ENCODE results near the gene PICK1. TPM values are rescaled to one million over a fixed set of nuclear protein-coding genes. Genes with fewer than 3 reads are reported as not detected.
A peak's percentile ranks its signal among the peaks of the same experiment; 100 is the strongest.

PICK1 gene
- total RNA-seq, 4 donors from 2014 or later, result 36.7 to 72.0 (median 61.5) TPM

DNA sequence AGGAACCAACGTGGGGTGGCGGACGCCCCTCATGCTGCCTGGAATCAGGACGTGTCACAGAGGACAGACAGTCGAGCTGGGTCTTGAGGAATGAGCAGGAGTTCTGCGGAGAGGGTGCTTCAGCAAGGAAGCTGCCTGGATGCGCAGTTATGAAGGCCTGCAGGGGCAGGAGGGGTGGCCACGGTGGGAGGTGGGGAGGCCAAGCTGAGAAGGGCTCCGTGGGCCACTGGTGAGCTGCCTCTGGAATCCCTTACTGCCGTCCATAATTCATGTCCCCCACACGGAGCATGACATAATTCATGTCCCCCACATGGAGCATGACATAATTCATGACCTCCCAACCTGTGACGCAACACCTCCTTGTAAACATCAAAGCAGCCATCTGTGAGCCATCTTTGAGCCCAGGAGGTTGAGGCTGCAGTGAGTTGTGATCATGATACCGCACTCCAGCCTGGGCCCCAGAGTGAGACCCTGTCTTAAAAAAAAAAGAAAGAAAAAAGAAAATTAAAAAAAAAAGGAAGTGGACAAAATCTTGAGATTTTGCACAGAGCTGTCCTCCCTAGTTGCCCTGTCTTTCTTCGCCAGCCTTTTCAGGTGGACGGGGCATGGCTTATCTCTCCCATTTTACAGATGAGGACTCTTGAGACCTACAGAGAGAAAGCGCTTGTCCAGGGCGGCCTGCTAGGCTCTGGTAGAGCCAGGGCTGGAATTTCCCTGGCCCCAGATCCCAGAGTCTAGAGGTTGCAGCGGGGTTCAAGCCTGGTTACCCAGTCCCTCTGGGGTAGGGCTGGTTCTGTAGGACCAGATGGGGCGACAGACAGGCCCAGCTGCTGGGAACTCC, 24.3 kb upstream of the PICK1 start:
- no peak for DNase-seq (ENCODE audit: low spot score in 2 of 2)
- Histone ChIP-seq H3K4me1 (peaks cover 25% of the 10 kb centered on the region), H3K36me3 (no peaks in the 10 kb centered on the region), H3K27me3 (no peaks in the 10 kb centered on the region), H3K9me3 (no peaks in the 10 kb centered on the region), H3K27ac (peak overlapping the region; percentile 55), H3K4me3 (no peak overlapping the region)
- TF ChIP-seq POLR2A (IDR thresholded peaks at IDR 0.05) (no peak), POLR2AphosphoS5 (IDR thresholded peaks at IDR 0.05) (no peak)
- WGBS, result 80% methylated on average over 18 of the region's 19 CpGs

DNA sequence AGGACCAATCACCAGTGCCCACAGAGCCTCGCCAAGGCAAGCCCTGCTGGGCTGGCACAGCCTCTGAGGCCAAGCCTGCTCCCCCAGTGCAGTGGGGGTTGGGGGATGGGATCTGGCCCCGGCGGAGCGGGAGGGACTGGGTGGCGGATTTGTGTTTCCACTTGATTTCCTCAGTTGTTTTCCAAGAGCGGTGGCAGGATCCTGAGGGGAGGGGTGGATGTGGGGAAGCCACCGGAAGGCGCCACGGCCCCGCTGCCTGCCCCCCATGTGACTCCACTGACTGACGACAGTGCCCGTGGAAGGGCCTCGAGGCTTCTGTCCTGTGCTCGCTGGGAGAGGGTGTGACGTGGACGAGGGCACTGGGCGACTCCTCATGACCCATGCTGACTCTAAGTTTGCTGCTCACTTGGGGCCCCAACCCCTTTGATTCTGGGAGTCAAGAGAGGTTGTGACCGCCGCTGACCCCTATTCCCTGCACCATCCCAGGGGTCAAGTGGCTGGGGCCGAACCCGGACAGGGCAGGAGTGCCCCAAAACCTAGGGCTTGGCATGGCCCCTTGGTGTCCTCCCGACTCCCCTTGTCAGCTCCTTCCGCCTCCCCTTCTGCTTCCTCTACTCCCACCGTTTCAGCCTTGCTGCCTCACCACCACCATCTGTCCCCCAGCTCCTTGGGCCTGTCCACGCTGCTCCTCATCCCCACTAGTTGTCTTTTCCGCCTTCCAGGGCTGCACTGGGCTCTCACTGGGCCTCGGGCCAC, 23.5 kb upstream of the PICK1 start:
- no peak for DNase-seq (ENCODE audit: low spot score in 2 of 2)
- H3K4me1 ChIP-seq, result peaks cover 26% of the 10 kb centered on the region
- 84% methylated on average over 12 of the region's 27 CpGs for WGBS

DNA sequence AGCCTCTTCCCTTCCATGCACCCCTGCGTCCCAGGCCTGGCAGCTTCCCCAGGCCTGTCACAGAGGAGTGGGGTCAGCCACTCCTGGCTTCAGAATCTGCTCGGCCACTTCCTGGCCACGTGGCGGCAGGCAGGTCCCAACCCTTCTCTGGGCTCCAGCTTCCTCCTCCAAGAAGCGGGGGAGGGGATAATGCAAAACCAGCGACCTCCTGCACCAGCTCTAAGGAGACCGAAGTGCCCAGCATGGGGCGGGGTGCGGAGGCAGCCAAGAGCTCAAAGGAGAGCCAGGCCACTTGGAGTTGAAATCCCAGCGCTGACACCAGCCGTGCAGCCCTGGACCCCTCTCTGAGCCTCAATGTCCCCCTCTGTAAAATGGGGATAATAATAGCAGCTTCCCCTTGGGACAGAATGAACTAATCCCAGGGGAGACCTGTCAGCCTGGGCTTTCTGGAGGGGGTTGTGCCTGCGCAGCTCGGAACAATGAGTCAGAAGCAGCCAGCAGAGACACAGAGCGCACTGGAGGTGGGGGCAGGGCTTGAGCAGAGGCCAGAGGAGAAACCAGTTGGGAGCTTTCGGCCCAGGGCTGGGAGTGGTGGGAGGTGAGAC, 22.8 kb upstream of the PICK1 start:
- H3K36me3 ChIP-seq, result no peaks in the 10 kb centered on the region
- H3K9me3 ChIP-seq, result no peaks in the 10 kb centered on the region
- H3K27ac ChIP-seq, result peak overlapping the region; percentile 55
- no peak for DNase-seq (ENCODE audit: low spot score in 2 of 2)
- TF ChIP-seq, protein P1, sequence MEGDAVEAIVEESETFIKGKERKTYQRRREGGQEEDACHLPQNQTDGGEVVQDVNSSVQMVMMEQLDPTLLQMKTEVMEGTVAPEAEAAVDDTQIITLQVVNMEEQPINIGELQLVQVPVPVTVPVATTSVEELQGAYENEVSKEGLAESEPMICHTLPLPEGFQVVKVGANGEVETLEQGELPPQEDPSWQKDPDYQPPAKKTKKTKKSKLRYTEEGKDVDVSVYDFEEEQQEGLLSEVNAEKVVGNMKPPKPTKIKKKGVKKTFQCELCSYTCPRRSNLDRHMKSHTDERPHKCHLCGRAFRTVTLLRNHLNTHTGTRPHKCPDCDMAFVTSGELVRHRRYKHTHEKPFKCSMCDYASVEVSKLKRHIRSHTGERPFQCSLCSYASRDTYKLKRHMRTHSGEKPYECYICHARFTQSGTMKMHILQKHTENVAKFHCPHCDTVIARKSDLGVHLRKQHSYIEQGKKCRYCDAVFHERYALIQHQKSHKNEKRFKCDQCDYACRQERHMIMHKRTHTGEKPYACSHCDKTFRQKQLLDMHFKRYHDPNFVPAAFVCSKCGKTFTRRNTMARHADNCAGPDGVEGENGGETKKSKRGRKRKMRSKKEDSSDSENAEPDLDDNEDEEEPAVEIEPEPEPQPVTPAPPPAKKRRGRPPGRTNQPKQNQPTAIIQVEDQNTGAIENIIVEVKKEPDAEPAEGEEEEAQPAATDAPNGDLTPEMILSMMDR (IDR thresholded peaks at IDR 0.05), result no peak
- TF ChIP-seq EP300 (IDR thresholded peaks at IDR 0.05), result no peak
- TF ChIP-seq POLR2AphosphoS5 (IDR thresholded peaks at IDR 0.05), result no peak
- TF ChIP-seq POLR2A (IDR thresholded peaks at IDR 0.05), result no peak
- no peaks in the 10 kb centered on the region for H3K27me3 ChIP-seq
- H3K4me1 ChIP-seq, result peaks cover 33% of the 10 kb centered on the region
- WGBS, result 51% methylated on average over 11 of the region's 15 CpGs
- H3K4me3 ChIP-seq, result no peak overlapping the region

More for the DNA sequence above, 23.5 kb upstream of the PICK1 start:
- Histone ChIP-seq H3K4me3 (no peak overlapping the region), H3K27ac (peak overlapping the region; percentile 55), H3K9me3 (no peaks in the 10 kb centered on the region), H3K36me3 (no peaks in the 10 kb centered on the region), H3K27me3 (no peaks in the 10 kb centered on the region)
- TF ChIP-seq POLR2AphosphoS5 (IDR thresholded peaks at IDR 0.05) (no peak), POLR2A (IDR thresholded peaks at IDR 0.05) (no peak), EP300 (IDR thresholded peaks at IDR 0.05) (no peak)
- TF ChIP-seq, protein P1 (IDR thresholded peaks at IDR 0.05), result no peak

DNA sequence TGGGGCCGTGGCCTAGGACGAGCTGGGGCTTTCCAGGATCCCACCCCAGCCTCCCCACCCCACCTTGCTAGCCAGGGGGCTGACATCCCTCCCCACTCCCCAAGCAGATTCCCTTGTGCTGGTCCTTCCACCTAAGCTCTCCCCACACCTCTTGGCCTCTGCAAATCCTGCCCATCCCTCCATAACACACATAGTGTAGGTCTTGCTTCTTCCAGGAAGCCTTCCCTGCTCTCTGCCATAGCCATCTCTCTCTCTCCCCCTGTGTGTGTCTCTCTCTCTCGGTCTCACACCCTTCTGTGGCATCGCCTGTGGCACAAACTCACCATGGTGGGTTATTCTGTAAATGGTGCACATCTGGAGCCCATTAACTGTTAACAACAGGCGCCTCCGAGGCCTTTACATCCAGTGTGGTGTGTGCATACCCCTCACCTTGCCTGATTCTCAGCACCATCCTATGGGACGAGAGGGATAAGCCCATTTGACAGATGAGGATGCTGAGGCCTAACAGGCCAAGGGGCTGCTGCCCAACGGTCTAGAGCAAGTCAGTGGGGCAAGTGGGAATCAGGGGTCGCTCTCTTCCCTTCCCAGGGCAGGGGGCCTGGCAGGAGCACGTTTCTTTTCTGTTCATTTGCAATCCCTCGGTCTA, 22.2 kb upstream of the PICK1 start:
- H3K27ac ChIP-seq, result peak overlapping the region; percentile 55
- no peak for DNase-seq (ENCODE audit: low spot score in 2 of 2)
- TF ChIP-seq, protein P1 (IDR thresholded peaks at IDR 0.05), result no peak
- TF ChIP-seq POLR2AphosphoS5 (IDR thresholded peaks at IDR 0.05), result no peak
- TF ChIP-seq EP300 (IDR thresholded peaks at IDR 0.05), result no peak
- no peak for TF ChIP-seq POLR2A (IDR thresholded peaks at IDR 0.05)
- peaks cover 38% of the 10 kb centered on the region for H3K4me1 ChIP-seq
- WGBS, result 79% methylated on average over 10 of the region's 11 CpGs
- H3K4me3 ChIP-seq, result no peak overlapping the region
- H3K36me3 ChIP-seq, result no peaks in the 10 kb centered on the region
- H3K27me3 ChIP-seq, result no peaks in the 10 kb centered on the region
- H3K9me3 ChIP-seq, result no peaks in the 10 kb centered on the region

DNA sequence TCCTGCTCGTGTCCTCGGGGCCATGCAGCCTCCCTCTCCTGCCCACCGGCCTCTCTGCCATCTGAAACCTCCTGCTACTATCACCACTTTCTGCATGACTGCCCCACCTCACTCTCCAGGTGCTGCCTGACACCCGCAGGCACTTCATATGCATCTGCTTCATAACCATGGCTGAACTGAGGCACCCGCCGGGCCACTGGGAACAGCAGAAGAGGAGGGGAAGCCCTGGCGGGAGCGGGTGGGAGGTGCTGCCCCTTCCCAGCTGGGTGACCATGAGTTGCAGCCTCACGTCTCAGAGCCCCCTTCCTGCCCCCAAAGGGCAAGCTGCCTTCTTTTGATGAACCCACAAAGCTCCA, 21.7 kb upstream of the PICK1 start:
- DNase-seq (ENCODE audit: low spot score in 2 of 2), result no peak
- no peaks in the 10 kb centered on the region for H3K27me3 ChIP-seq
- H3K4me3 ChIP-seq, result no peak overlapping the region
- peaks cover 38% of the 10 kb centered on the region for H3K4me1 ChIP-seq
- no peak for TF ChIP-seq POLR2A (IDR thresholded peaks at IDR 0.05)
- TF ChIP-seq POLR2AphosphoS5 (IDR thresholded peaks at IDR 0.05), result no peak
- no peak for TF ChIP-seq EP300 (IDR thresholded peaks at IDR 0.05)
- TF ChIP-seq, protein P1 (IDR thresholded peaks at IDR 0.05), result no peak
- no peaks in the 10 kb centered on the region for H3K9me3 ChIP-seq
- H3K36me3 ChIP-seq, result no peaks in the 10 kb centered on the region
- 87% methylated on average over 7 of the region's 9 CpGs for WGBS
- peak overlapping the region; percentile 55 for H3K27ac ChIP-seq
